ENCODE results near the gene CXCR3.
"Not testable (repeated sequence)": the region's sequence is repeated elsewhere in the genome, so short reads cannot be mapped to it uniquely, and the experiment has no call there.

DNA sequence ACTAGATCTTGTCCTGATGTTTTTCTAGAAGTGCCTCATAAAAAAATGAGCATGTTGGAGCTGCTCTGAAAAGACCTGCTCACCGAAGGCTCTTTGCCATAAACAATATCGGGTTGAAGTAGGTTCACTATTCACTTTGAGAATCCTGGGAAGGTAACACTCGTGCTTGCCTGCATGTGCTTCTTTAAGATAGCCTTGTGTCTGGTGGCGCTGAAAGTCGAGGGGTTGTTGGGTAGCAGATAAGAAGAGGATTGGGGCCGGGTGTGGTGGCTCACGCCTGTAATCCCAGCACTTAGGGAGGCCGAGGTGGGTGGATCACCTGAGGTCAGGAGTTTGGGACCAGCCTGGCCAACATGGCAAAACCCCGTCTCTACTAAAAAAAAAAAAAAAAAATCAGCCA is 6.6 kb downstream of the CXCR3 start:
- TF ChIP-seq, protein P1, sequence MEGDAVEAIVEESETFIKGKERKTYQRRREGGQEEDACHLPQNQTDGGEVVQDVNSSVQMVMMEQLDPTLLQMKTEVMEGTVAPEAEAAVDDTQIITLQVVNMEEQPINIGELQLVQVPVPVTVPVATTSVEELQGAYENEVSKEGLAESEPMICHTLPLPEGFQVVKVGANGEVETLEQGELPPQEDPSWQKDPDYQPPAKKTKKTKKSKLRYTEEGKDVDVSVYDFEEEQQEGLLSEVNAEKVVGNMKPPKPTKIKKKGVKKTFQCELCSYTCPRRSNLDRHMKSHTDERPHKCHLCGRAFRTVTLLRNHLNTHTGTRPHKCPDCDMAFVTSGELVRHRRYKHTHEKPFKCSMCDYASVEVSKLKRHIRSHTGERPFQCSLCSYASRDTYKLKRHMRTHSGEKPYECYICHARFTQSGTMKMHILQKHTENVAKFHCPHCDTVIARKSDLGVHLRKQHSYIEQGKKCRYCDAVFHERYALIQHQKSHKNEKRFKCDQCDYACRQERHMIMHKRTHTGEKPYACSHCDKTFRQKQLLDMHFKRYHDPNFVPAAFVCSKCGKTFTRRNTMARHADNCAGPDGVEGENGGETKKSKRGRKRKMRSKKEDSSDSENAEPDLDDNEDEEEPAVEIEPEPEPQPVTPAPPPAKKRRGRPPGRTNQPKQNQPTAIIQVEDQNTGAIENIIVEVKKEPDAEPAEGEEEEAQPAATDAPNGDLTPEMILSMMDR (IDR thresholded peaks at IDR 0.05): not testable (repeated sequence)
- not testable (repeated sequence) for TF ChIP-seq POLR2A (IDR thresholded peaks at IDR 0.05)

All from adrenal gland (tissue), 5 donors.